ENCODE measurements around the gene ITCH.
"Not testable (repeated sequence)": the region's sequence is repeated elsewhere in the genome, so short reads cannot be mapped to it uniquely, and the experiment has no call there.

ITCH gene

GRCh38 chr20:34472246-34472925 lies 109.3 kb downstream of the ITCH start:
- no peak for DNase-seq

DNA sequence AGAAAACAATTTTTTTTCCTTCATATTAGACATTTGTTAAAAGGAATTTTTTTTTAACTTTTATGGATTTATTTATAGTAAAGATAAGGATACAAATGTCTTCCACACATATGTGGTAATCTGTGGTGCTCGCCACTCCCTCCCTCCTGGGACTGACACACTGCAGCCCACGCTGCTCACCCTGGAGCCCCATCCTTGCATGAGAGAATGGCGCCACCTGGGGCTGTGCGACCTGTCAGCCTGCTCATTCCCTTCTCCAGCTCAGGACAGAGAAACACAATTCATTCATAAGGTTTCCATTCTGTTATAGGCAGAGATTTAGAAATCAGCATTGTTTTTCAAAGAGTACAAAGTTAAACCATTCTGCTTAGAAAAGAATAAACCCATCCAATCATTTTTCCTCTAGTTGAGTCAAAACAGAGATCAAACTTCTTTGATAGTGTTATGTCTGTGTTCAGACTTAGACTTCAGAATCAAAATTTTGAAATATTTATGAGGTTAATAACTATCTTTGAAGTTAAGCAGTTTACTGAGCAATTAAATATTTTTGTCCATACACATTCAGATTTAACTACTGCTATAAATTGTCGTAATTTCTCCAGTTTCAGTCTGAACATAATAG lies 110.3 kb downstream of the ITCH start:
- DNase-seq, result no peak

DNA sequence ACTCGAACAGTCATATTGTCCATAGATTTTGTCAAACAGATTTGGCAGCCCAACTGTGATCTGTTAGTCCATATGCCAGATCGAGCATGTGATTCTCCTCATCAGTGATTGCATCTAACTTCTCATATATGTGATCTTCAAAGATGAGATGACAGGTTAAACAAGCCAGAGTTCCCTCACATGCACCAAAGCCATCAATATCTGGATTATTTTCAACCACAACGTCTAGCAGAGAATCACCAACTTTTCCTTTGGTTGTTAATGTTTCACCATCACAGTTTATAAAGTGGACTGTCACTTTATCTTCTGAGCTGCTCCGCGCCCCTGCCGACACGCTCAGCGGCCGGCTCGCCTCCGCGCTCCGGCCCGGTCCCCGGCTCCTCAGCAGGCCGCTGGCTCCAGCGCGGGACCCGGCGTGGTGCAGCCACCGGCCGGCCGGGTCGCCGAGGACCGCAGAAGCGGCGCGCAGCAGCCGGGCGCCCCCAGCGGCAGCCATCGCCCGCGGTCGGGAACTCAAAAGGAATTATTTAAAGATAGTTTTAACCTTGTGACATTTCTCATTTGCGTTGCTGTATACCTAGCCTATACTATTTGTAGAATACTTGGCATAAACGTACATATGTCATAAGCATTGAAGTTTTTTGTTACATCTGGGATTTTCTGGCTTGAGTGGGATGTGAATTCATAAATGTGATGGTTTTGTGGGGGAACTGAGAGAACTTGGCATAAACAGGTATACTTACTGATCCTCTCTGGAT lies 113.1 kb downstream of the ITCH start:
- DNase-seq, result no peak

- DNase-seq, result no peak
Measured at GRCh38 chr20:34479627-34480026, 116.6 kb downstream of the ITCH start.

DNA sequence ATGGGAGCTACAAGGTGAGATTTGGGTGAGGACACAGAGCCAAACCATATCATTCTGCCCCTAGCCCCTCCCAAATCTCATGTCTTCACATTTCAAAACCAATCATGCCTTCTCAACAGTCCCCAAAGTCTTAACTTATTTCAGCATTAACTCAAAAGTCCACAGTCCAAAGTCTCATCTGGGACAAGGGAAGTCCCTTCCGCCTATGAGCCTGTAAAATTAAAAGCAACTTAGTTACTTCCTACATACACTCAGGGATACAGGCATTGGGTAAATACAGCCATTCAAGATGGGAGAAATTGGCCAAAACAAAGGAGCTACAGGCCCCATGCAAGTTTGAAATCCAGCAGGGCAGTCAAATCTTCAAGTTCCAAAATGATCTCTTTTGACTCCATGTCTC lies 119.1 kb downstream of the ITCH start:
- DNase-seq, result not testable (repeated sequence)

GRCh38 chr20:34483585-34484220 lies 120.6 kb downstream of the ITCH start:
- not testable (repeated sequence) for DNase-seq

- DNase-seq, result no peak
Measured at GRCh38 chr20:34485068-34485634, 122.1 kb downstream of the ITCH start.

DNA sequence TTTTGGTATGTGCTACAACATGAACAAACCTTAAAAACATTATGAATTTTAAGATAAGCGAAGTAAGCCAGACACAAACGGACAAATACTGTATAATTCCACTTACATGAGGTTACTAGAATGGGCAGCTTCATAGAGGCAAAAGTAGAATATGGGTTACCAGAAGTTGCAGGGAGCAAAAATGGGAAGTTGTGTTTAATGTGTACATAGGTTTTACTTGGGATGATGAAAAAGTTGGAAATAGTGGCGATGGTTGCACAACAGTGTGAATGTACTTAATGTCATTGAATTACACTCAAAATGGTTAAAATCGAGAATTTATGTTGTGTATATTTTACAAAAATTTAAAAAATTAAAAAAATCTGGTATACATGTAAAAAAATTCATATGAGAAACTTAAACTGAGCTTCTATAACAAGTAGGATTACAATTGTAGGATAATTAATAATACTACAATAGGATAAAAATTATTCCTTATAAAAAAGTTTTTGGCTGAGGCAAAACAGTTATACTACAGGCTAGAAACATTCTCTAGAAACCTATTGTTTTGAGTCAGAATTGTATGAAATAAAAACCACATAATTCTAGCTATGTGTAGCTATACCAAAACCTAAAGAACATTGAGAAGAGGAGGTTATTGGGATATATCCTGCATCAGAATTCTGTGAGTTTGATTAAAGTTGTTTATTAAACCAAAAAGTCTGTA lies 128.3 kb downstream of the ITCH start:
- no peak for DNase-seq

GRCh38 chr20:34491932-34492509 lies 128.9 kb downstream of the ITCH start:
- no peak for DNase-seq

DNA sequence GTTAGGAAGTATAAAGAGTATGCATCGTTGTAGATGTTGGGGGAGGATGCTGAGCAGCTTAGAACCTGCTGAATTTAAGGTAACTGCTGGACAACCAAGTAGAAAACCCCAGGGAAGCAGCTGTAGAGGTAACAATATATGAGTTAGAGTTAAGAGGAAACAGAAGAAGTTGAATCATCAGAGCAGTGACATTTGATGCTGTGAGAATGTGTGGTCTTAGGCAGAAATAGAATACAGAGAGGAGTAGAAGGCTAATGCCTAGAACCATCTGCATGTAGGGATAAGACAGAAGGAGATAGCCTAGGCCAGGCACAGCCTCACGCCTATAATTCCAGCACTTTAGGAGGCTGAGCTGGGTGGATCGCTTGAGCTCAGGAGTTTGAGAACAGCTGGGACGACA lies 130.6 kb downstream of the ITCH start:
- DNase-seq, result no peak

DNA sequence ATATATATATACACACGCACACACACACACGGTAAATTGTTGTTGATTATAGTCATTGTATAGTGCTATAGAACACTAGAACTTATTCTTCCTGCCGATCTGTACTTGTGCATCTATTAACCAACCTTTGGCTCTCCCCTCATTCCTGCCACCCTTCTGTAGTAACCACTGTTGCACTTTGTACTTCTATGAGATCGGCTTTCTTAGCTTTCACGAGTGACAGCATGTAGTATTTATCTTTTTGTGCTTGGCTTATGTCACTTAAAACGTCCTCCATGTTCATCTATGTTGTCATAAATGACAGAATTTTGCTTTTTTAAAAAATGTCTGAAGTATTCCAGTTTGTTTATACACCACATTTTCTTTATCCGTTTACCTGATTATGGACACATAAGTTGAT lies 132.2 kb downstream of the ITCH start:
- no peak for DNase-seq

DNA sequence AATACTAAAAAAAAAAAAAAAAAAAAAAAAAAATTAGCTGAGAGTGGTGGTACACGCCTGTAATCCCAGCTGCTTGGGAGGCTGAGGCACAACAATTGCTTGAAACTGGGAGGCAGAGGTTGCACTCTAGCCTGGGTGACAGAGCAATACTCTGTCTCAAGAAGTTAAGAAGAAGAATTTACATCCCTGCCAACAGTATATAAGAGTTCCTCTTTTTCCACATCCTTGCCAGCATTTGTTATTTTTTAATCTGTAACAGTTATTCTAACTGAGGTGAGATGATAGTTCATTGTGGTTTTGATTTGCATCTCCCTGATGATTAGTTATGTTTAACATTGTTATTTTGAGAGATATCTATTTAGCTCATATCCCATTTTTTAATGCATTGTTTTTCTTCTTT lies 132.8 kb downstream of the ITCH start:
- DNase-seq, result no peak

DNA sequence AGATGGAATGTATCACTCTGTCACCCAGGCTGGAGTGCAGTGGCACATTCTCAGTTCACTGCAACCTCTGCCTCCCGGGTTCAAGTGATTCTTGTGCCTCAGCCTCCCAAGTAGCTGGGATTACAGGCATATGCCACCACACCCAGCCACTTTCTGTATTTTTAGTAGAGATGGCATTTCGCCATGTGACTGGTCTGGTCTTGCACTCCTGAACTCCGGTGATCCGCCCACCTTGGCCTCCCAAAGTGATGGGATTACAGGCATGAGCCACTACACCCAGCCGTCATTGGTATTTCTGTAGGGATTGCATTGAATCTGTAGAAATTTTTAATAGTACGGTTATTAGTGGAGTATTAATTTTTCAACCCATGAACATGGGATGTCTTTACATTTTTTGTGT lies 134.5 kb downstream of the ITCH start:
- DNase-seq, result not testable (repeated sequence)

GRCh38 chr20:34500823-34501222 lies 137.8 kb downstream of the ITCH start:
- no peak for DNase-seq

- DNase-seq, result no peak
Measured at GRCh38 chr20:34506480-34506879, 143.4 kb downstream of the ITCH start.

DNA sequence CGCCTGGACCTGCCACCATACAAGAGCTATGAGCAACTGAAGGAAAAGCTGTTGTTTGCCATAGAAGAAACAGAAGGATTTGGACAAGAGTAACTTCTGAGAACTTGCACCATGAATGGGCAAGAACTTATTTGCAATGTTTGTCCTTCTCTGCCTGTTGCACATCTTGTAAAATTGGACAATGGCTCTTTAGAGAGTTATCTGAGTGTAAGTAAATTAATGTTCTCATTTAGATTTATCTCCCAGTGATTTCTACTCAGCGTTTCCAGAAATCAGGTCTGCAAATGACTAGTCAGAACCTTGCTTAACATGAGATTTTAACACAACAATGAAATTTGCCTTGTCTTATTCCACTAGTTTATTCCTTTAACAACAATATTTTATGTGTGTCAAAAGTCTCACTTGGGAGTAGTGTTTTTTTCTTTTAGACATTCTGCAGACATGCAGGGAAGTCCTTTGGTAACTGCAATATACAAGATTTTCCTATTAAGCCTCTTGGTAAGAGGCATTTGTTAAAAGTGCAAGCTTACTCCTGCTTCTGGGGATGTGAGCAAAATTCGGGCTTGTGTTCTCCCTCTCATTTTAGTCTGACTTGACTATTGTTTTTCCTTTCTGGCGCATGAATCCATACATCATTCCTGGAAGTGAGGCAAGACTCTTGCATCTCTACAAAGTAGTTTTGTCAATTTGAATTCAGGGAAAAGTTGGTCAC lies 144.8 kb downstream of the ITCH start:
- no peak for DNase-seq

- DNase-seq, result no peak
Measured at GRCh38 chr20:34510575-34510974, 147.5 kb downstream of the ITCH start.

GRCh38 chr20:34511891-34512265 lies 148.8 kb downstream of the ITCH start:
- no peak for DNase-seq

DNA sequence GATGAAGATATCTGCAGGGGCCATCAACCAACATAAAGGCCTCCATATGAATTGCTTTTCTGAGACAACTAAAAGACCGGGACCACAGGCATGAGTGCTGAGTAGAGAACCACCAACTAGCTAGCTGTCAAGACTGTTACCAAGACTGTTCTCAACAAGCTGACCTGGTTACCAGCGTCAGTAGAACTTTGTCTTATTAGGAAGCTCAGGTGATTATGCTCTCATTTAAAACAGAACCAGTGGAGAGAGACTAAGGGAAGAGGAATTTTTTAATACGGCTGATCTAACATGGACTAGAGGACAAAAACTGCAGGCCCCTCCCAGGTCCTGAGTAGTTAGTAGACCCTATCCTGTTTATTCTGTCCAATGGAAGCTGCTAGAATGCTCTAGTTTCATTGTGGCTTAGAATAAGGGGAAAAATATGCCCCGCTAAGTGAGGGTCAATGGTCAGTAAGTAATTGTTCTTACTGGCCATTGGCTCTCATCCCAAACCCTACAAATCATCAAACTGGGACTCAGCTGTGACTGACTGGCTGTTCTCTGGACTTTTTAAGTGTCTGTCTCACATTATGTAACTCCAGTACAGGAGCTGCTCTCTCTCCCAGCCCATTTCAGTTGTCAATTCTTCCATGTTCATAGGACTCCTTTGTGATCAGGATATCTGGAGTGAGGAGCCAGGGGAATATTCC lies 149.3 kb downstream of the ITCH start:
- no peak for DNase-seq

GRCh38 chr20:34512955-34513419 lies 149.9 kb downstream of the ITCH start:
- DNase-seq, result no peak

DNA sequence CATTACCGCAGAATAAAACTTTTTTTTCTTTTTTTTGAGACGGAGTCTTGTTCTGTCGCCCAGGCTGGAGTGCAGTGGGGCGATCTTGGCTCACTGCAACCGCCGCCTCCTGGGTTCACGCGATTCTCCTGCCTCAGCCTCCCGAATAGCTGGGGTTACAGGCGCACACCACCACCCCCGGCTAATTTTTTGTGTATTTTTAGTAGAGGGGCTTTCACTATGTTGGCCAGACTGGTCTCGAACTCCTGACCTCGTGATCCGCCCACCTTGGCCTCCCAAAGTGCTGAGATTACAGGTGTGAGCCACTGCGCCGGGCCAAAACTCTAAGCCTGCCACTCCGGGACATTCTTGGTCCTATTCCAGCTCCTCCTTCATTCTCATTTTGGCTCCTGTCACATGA lies 151.0 kb downstream of the ITCH start:
- DNase-seq, result not testable (repeated sequence)
